ENCODE results near the gene ACTL7A.

Gene ACTL7A

GRCh38 chr9:108850293-108850897 lies 11.7 kb upstream of the ACTL7A start:
- no peak for DNase-seq

- DNase-seq, result no peak
Measured at GRCh38 chr9:108851138-108851537, 10.9 kb upstream of the ACTL7A start.

- DNase-seq, result no peak
Measured at GRCh38 chr9:108852079-108852478, 10.0 kb upstream of the ACTL7A start.

- no peak for DNase-seq
Measured at GRCh38 chr9:108854094-108854493, 8.0 kb upstream of the ACTL7A start.

- DNase-seq, result no peak
Measured at GRCh38 chr9:108854641-108855528, 7.2 kb upstream of the ACTL7A start.

GRCh38 chr9:108855529-108855886 lies 6.6 kb upstream of the ACTL7A start:
- DNase-seq, result no peak

- no peak for DNase-seq
Measured at GRCh38 chr9:108855888-108856287, 6.2 kb upstream of the ACTL7A start, which contains the start of gene ACTL7B. ACTL7B (minus strand) TSS chr9:108855986; CDS start chr9:108855930, 56 bp downstream.

- no peak for DNase-seq
Measured at GRCh38 chr9:108857572-108857971, 4.5 kb upstream of the ACTL7A start.

GRCh38 chr9:108859459-108860114 lies 2.5 kb upstream of the ACTL7A start:
- DNase-seq, result no peak

- DNase-seq, result no peak
Measured at GRCh38 chr9:108860354-108860753, 1.7 kb upstream of the ACTL7A start.

- DNase-seq, result no peak
Measured at GRCh38 chr9:108860764-108861163, 1.3 kb upstream of the ACTL7A start.

GRCh38 chr9:108861464-108861863 lies 602 bp upstream of the ACTL7A start:
- no peak for DNase-seq

GRCh38 chr9:108863891-108864290 lies 1.8 kb downstream of the ACTL7A start:
- no peak for DNase-seq

GRCh38 chr9:108864446-108864845 lies 2.4 kb downstream of the ACTL7A start:
- DNase-seq, result no peak

GRCh38 chr9:108865037-108865436 lies 3.0 kb downstream of the ACTL7A start:
- no peak for DNase-seq

GRCh38 chr9:108866001-108866420 lies 3.9 kb downstream of the ACTL7A start:
- no peak for DNase-seq

- no peak for DNase-seq
Measured at GRCh38 chr9:108867116-108867515, 5.0 kb downstream of the ACTL7A start.

GRCh38 chr9:108867829-108868228 lies 5.8 kb downstream of the ACTL7A start:
- DNase-seq, result no peak

GRCh38 chr9:108869092-108869725 lies 7.1 kb downstream of the ACTL7A start:
- no peak for DNase-seq

- DNase-seq, result no peak
Measured at GRCh38 chr9:108874058-108874788, 12.2 kb downstream of the ACTL7A start.

- DNase-seq, result no peak
Measured at GRCh38 chr9:108876425-108876824, 14.4 kb downstream of the ACTL7A start.

- DNase-seq, result no peak
Measured at GRCh38 chr9:108877524-108877923, 15.5 kb downstream of the ACTL7A start.
